MM.1S (cell line): Measurements from ENCODE around the gene SETD2.

Experiments used
- EZH2 ChIP-seq: fragments of 300-600 bp; sonication (generic); optimal IDR thresholded peaks from 2 replicates; pipeline ENCODE3; 2017; ENCODE audit warnings: low read depth, mild to moderate bottlenecking, antibody characterized with exemption, low read length, mixed read lengths
- EZH2phosphoT487 ChIP-seq: fragments of 300-600 bp; sonication (generic); IDR thresholded peaks from 2 replicates; pipeline ENCODE4 v1.6.1; 2018; ENCODE audit warnings: antibody characterized with exemption, low read length
- TF ChIP-seq, protein P1 (sequence below): fragments of 300-600 bp; sonication (generic); IDR thresholded peaks from 2 replicates; pipeline ENCODE4 v1.5.1; 2016; ENCODE audit warnings: antibody characterized with exemption, low read length, mixed read lengths

- no peak for TF ChIP-seq EZH2phosphoT487
- TF ChIP-seq, protein P1, sequence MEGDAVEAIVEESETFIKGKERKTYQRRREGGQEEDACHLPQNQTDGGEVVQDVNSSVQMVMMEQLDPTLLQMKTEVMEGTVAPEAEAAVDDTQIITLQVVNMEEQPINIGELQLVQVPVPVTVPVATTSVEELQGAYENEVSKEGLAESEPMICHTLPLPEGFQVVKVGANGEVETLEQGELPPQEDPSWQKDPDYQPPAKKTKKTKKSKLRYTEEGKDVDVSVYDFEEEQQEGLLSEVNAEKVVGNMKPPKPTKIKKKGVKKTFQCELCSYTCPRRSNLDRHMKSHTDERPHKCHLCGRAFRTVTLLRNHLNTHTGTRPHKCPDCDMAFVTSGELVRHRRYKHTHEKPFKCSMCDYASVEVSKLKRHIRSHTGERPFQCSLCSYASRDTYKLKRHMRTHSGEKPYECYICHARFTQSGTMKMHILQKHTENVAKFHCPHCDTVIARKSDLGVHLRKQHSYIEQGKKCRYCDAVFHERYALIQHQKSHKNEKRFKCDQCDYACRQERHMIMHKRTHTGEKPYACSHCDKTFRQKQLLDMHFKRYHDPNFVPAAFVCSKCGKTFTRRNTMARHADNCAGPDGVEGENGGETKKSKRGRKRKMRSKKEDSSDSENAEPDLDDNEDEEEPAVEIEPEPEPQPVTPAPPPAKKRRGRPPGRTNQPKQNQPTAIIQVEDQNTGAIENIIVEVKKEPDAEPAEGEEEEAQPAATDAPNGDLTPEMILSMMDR, result no peak
- TF ChIP-seq EZH2, result no peak
Observed at GRCh38 chr3:47143068-47143467, 20.8 kb downstream of the SETD2 start.
